K562 (cell line): ENCODE measurements around the gene HP. TPM values are rescaled to one million over a fixed set of nuclear protein-coding genes. Genes with fewer than 3 reads are reported as not detected.

Source experiments
- ATAC-seq: fragments of 200-7000 bp; cut with Tn5 transposase; 3 replicates; pipeline ENCODE4 v1.9.1; 2020; ENCODE audit warnings: moderate library complexity
- BruUV-seq: library from RNA; stranded (reverse); fragments of 400-500 nt; replicated peaks from 2 replicates; lab custom pipeline; 2021; lab: Mats Ljungman, UMichigan
- CTCF ChIA-PET: fragments of 300-600 bp; formaldehyde crosslinking; extraction: SDS; loops from one replicate; lab custom pipeline; 2021; ENCODE audit warnings: low intra/inter-chr PET ratio; lab: Yijun Ruan, JAX
- POLR2A ChIA-PET: fragments of 300-600, 350-650 bp; sonication (Branson Sonifier 250); formaldehyde crosslinking; extraction: SDS; loops from one replicate; lab custom pipeline; 2021; ENCODE audit warnings: antibody characterized with exemption, inconsistent platforms; lab: Yijun Ruan, JAX
- DNase-seq, 4 experiments: peaks; one replicate each; pipeline versions ENCODE4 v3.0.0 to v3.0.0-alpha.2; 2011 to 2018; ENCODE audit warnings: low spot score in 3 of 4, mixed read lengths in 3 of 4; ENCODE audit errors: extremely low read depth in 1 of 4
- FAIRE-seq: peaks from 2 replicates; lab custom pipeline; 2011; peaks lifted over from hg19 to GRCh38; lab: Jason Lieb, UNC
- H2AFZ ChIP-seq: 2 replicates; pipeline ENCODE4 v1.6.0; 2011; ENCODE audit warnings: low read depth, low read length, control low read depth, inconsistent platforms
- H3K27ac ChIP-seq: fragments of 200-600 bp; 3 replicates; pipeline ENCODE4 v1.8.0; 2011; ENCODE audit warnings: low read depth, mild to moderate bottlenecking, control low read depth, inconsistent platforms, low read length, moderate library complexity, mixed read lengths; ENCODE audit errors: extremely low read depth
- H3K27me3 ChIP-seq, 2 experiments: fragments of 300-600 bp in 1 of 2; 2 replicates in 1 of 2; 3 replicates in 1 of 2; pipeline versions ENCODE4 v1.6.0 to v1.8.0; 2011; ENCODE audit warnings: inconsistent platforms in 2 of 2, low read length in 2 of 2, mild to moderate bottlenecking in 1 of 2, mixed read lengths in 1 of 2, moderate library complexity in 1 of 2; ENCODE audit not compliant: control insufficient read depth in 2 of 2, insufficient read depth in 2 of 2
- H3K36me3 ChIP-seq: fragments of 300-600 bp; 3 replicates; pipeline ENCODE4 v1.8.0; 2011; ENCODE audit warnings: mild to moderate bottlenecking, low read length, inconsistent platforms; ENCODE audit not compliant: control insufficient read depth, insufficient read depth
- H3K4me1 ChIP-seq, 2 experiments: fragments of 200-600 bp in 1 of 2; replicated peaks in 1 of 2; 2 replicates in 1 of 2; 3 replicates in 1 of 2; pipeline versions ENCODE4 v1.5.1 to v1.8.0; 2011; ENCODE audit warnings: inconsistent platforms in 2 of 2, low read length in 2 of 2, mild to moderate bottlenecking in 1 of 2, mixed read lengths in 1 of 2, moderate library complexity in 1 of 2; ENCODE audit not compliant: control insufficient read depth in 2 of 2, insufficient read depth in 2 of 2
- H3K4me2 ChIP-seq: 2 replicates; pipeline ENCODE4 v1.6.1; 2011; ENCODE audit warnings: low read length, control low read depth, inconsistent platforms, mixed read lengths; ENCODE audit not compliant: insufficient read depth
- H3K4me3 ChIP-seq: fragments of 200-600 bp; sonication (generic), shearing (Covaris generic); 2 replicates; pipeline ENCODE4 v1.5.1; 2016; ENCODE audit warnings: control low read depth, inconsistent platforms
- H3K79me2 ChIP-seq: fragments of 200-600 bp; 3 replicates; pipeline ENCODE4 v1.8.0; 2011; ENCODE audit warnings: low read length, inconsistent platforms; ENCODE audit not compliant: control insufficient read depth, insufficient read depth
- H3K9ac ChIP-seq, 2 experiments: 2 replicates each; pipeline versions ENCODE4 v1.6.0 to v1.6.1; 2011; ENCODE audit warnings: low read depth in 2 of 2, low read length in 2 of 2, control low read depth in 1 of 2, inconsistent platforms in 1 of 2, mild to moderate bottlenecking in 1 of 2, mixed read lengths in 1 of 2; ENCODE audit not compliant: insufficient read depth in 1 of 2
- H3K9me1 ChIP-seq: one replicate; pipeline ENCODE4 v1.6.0; 2011; ENCODE audit warnings: inconsistent platforms, mild to moderate bottlenecking, low read length, moderate library complexity; ENCODE audit not compliant: control insufficient read depth, insufficient read depth
- H3K9me3 ChIP-seq: replicated peaks from 2 replicates; pipeline ENCODE4 v1.5.1; 2011; ENCODE audit warnings: low read depth, low read length, inconsistent platforms; ENCODE audit not compliant: control insufficient read depth, insufficient read depth
- H4K20me1 ChIP-seq: replicated peaks from 2 replicates; pipeline ENCODE4 v1.6.1; 2011; ENCODE audit warnings: low read length, inconsistent platforms, mixed read lengths; ENCODE audit not compliant: control insufficient read depth, insufficient read depth
- CEBPG ChIP-seq, 3 experiments: fragments of 200-800 bp in 1 of 3; sonication (Bioruptor generic) in 1 of 3; sonication (generic) in 1 of 3; formaldehyde crosslinking in 1 of 3; IDR thresholded peaks in 2 of 3; conservative IDR thresholded peaks in 1 of 3; 2 replicates each; pipeline versions ENCODE4 v1.6.1 to v1.8.0; 2016 to 2022; ENCODE audit warnings: missing compliant biosample characterization in 2 of 3, missing genetic modification characterization in 2 of 3, mild to moderate bottlenecking in 1 of 3, missing genetic modification reagents in 1 of 3
- ETV1 ChIP-seq: fragments of 450-650 bp; conservative IDR thresholded peaks from 2 replicates; pipeline ENCODE4 v1.6.1; 2016; ENCODE audit warnings: missing genetic modification characterization, control low read depth, low read depth, missing compliant biosample characterization
- ILF3 ChIP-seq: fragments of 450-650 bp; IDR thresholded peaks from 2 replicates; pipeline ENCODE4 v1.6.1; 2018; ENCODE audit warnings: antibody characterized with exemption, mild to moderate bottlenecking, moderate library complexity, borderline replicate concordance
- KHSRP ChIP-seq: fragments of 450-650 bp; IDR thresholded peaks from 2 replicates; pipeline ENCODE4 v1.6.1; 2017
- MYNN ChIP-seq, 2 experiments: sonication (generic); formaldehyde crosslinking in 1 of 2; IDR thresholded peaks; 2 replicates each; pipeline versions ENCODE4 v1.5.0 to v1.6.1; 2016 to 2020; ENCODE audit warnings: antibody characterized with exemption in 1 of 2, missing genetic modification reagents in 1 of 2
- NRF1 ChIP-seq, 2 experiments: fragments of 450-650 bp; IDR thresholded peaks in 1 of 2; conservative IDR thresholded peaks in 1 of 2; 2 replicates each; pipeline ENCODE4 v1.6.1; 2014; ENCODE audit warnings: mild to moderate bottlenecking in 2 of 2
- SAP30 ChIP-seq: fragments of 200-600 bp; sonication (generic); IDR thresholded peaks from 2 replicates; pipeline ENCODE4 v1.6.1; 2012; ENCODE audit warnings: borderline replicate concordance, low read depth, mild to moderate bottlenecking, moderate library complexity, low read length, control low read depth, inconsistent platforms; ENCODE audit not compliant: insufficient read depth, poor library complexity, severe bottlenecking
- SNRNP70 ChIP-seq: fragments of 200-400 bp; formaldehyde crosslinking; optimal IDR thresholded peaks from 2 replicates; pipeline ENCODE3; 2017; ENCODE audit warnings: low read depth, low read length
- ZNF347 ChIP-seq: fragments of 450-650 bp; formaldehyde crosslinking; IDR thresholded peaks from 2 replicates; pipeline ENCODE4 v1.4.0; 2020; ENCODE audit warnings: low read depth, mild to moderate bottlenecking, moderate library complexity
- WGBS: fragments of 100-300 bp; shearing (Covaris generic); methylation state at CpG from one replicate; pipeline ENCODE4 v1.1.6; 2016; ENCODE audit warnings: low coverage, mixed read lengths; ENCODE audit not compliant: insufficient coverage; ENCODE audit errors: missing lambda C conversion rate; 5-methylcytosine and 5-hydroxymethylcytosine counted together
- in situ Hi-C: fragments of 300-500 bp; cut with MboI; formaldehyde crosslinking; loops from 4 replicates; pipeline ENCODE4 v1.15.0; 2018; ENCODE audit warnings: inconsistent platforms, mixed read lengths
- intact Hi-C: fragments of 100-400 bp; cut with micrococcal nuclease; formaldehyde crosslinking; loops from 2 replicates; pipeline ENCODE4 v1.14.2; 2022
- polyA plus RNA-seq, 8 experiments: library from polyadenylated mRNA; depleted of rRNA in 4 of 8; stranded (reverse) in 5 of 8; unstranded in 3 of 8; fragments of >200 nt; fragmentation: Nextera tagmentation in 2 of 8; fragmentation: Illumina TruSeq in 1 of 8; extraction: Ambion mirVana in 2 of 8; extraction: Trizol in 1 of 8; gene quantifications; 2 replicates each; pipeline versions ENCODE4 v1.2.1 to v1.2.3, GENCODE V29; 2011 to 2014; ENCODE audit warnings: inconsistent platforms in 1 of 8, missing spikeins in 1 of 8
- total RNA-seq, 7 experiments: library from RNA; depleted of rRNA in 6 of 7; stranded (reverse); fragments of >200 nt in 6 of 7; fragmentation: Illumina TruSeq in 2 of 7; extraction: Trizol in 2 of 7; gene quantifications; 2 replicates each; pipeline versions ENCODE4 v1.2.1 to v1.2.3, GENCODE V29; 2011 to 2021; ENCODE audit warnings: low replicate concordance in 1 of 7
- TF ChIP-seq, protein P1 (sequence below): sonication (generic); IDR thresholded peaks from 2 replicates; pipeline ENCODE4 v1.6.1; 2016

Gene HP
- total and polyA plus RNA-seq, 9 of the 15 experiments (the other 6 are each of a cell fraction or from before 2014, with no cell fraction given): 0.04 to 8.7 TPM; not detected in 7

DNA sequence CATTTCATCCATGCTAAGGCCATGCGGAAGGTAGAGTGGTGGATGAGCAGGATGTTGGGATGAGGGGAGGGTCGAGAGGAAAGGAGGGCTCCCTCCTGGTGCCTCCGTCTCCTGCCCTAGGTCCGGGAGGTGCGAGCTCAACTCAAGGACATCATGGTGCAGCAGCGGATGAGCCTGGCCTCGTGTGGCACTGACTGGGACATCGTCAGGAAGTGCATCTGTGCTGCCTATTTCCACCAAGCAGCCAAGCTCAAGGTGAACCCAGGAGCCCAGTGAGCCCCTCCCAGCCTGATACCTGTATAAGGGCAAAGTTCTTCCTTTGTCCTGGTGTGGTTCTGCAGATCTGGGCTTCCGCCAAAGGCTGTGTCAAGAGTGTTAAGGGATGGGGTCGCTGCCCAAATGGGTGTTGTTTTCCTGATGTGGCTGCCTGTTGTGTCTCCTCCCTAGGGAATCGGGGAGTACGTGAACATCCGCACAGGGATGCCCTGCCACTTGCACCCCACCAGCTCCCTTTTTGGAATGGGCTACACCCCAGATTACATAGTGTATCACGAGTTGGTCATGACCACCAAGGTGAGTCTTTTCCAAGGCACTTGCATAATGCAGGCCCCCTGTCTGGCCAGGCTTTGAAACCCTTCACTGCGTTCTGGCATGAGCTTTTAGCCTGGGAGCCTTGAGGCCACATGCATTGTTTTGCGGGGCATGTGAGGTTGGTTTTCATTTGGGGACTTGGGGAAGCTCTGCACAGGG lies 54.2 kb downstream of the HP start:
- Histone ChIP-seq H3K4me2 (no peak overlapping the region), H4K20me1 (no peaks in the 10 kb centered on the region), H3K9me3 (no peaks in the 10 kb centered on the region), H3K4me1 (peaks cover 4 to 16% of the 10 kb centered on the region in 2 experiments; a peak in 3 of 5 replicates), H3K27me3 (no peaks in the 10 kb centered on the region), H3K9ac (0 out of 4 replicates have a peak overlapping the region, but pooled peaks of 1 of the 2 experiments have one; percentile 2), H3K9me1 (peaks cover 4% of the 10 kb centered on the region), H3K36me3 (peaks cover 88% of the 10 kb centered on the region; the same call in 2 of the 3 replicates), H3K27ac (no peak overlapping the region), H3K79me2 (no peaks in the 10 kb centered on the region), H3K4me3 (no peak overlapping the region), H2AFZ (no peak overlapping the region)
- ChIA-PET POLR2A (interaction anchor here (0.6 to 1.0 kb wide), 3 partner anchors 11 to 535 kb away, joined by 3 to 4 read pairs (median 3); partner anchors contain the start of gene TXNL4B), CTCF (no interaction called here)
- TF ChIP-seq ETV1 (tag): no peak
- TF ChIP-seq, protein P1, sequence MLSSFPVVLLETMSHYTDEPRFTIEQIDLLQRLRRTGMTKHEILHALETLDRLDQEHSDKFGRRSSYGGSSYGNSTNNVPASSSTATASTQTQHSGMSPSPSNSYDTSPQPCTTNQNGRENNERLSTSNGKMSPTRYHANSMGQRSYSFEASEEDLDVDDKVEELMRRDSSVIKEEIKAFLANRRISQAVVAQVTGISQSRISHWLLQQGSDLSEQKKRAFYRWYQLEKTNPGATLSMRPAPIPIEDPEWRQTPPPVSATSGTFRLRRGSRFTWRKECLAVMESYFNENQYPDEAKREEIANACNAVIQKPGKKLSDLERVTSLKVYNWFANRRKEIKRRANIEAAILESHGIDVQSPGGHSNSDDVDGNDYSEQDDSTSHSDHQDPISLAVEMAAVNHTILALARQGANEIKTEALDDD: no peak
- no peak for TF ChIP-seq SNRNP70
- TF ChIP-seq ILF3: no peak
- TF ChIP-seq CEBPG (CRISPR knock-in tag; IDR thresholded peaks at IDR 0.05): no peak
- TF ChIP-seq CEBPG (tag; conservative IDR thresholded peaks at IDR 0.05 in 1 of 2, IDR thresholded peaks at IDR 0.05 in 1 of 2): no peak
- TF ChIP-seq KHSRP: no peak
- no peak for TF ChIP-seq SAP30
- TF ChIP-seq NRF1 (conservative IDR thresholded peaks at IDR 0.05 in 1 of 2, IDR thresholded peaks at IDR 0.05 in 1 of 2): no peak
- no peak for TF ChIP-seq MYNN (IDR thresholded peaks at IDR 0.05)
- no peak for TF ChIP-seq MYNN (CRISPR knock-in tag; IDR thresholded peaks at IDR 0.05)
- TF ChIP-seq ZNF347 (CRISPR knock-in tag): no peak
- in situ Hi-C loops (no loop called here), intact Hi-C loops (no loop called here)
- ATAC-seq (no peak), FAIRE-seq (no peak), DNase-seq (no peak)
- WGBS: 84% methylated on average over 15 of the region's 16 CpGs
- no TSS peak for BruUV-seq
